GM21360 (cell line): Measurements from ENCODE around the gene SRPK2.
"Not testable (repeated sequence)": the region's sequence is repeated elsewhere in the genome, so short reads cannot be mapped to it uniquely, and the experiment has no call there.

Experiments used
- ATAC-seq: cut with Tn5 transposase; IDR thresholded peaks from one replicate; pipeline ENCODE4 v1.9.1; 2021; ENCODE audit warnings: mild to moderate bottlenecking, moderate library complexity; ENCODE audit not compliant: unreplicated experiment

SRPK2 gene

GRCh38 chr7:105377903-105378302 is 10.8 kb downstream of the SRPK2 start:
- no peak for ATAC-seq

DNA sequence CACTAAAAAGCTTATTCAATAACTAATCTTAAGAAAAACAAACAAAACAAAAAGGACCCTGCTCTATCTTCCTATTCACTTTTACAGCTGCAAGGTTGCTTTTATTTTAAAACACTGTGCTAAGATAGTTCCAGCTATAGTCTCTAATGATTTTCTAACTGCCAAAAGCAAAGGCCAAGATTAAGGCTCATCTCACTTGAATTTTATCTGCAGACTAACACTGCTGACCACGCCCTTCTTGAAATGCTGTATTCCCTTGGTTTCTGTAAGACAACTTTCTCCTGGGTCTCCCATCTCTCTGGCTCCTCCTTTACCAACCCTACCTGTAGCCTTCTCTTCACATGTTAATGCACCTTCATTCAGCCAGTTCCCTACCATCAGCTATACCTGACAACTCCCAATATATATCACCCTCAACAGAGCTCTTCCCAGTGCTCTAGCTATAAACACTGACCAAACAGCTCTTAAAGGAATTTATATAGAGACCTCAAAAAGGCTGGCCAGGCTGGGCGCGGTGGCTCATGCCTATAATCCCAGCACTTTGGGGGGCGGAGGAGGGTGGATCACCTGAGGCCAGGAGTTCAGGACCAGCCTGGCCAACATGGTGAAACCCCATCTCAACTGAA is 11.7 kb downstream of the SRPK2 start:
- ATAC-seq, result no peak

GRCh38 chr7:105369944-105370343 is 18.8 kb downstream of the SRPK2 start:
- ATAC-seq, result no peak

- no peak for ATAC-seq
These were observed 21.3 kb downstream of the SRPK2 start for GRCh38 chr7:105367458-105367857.

DNA sequence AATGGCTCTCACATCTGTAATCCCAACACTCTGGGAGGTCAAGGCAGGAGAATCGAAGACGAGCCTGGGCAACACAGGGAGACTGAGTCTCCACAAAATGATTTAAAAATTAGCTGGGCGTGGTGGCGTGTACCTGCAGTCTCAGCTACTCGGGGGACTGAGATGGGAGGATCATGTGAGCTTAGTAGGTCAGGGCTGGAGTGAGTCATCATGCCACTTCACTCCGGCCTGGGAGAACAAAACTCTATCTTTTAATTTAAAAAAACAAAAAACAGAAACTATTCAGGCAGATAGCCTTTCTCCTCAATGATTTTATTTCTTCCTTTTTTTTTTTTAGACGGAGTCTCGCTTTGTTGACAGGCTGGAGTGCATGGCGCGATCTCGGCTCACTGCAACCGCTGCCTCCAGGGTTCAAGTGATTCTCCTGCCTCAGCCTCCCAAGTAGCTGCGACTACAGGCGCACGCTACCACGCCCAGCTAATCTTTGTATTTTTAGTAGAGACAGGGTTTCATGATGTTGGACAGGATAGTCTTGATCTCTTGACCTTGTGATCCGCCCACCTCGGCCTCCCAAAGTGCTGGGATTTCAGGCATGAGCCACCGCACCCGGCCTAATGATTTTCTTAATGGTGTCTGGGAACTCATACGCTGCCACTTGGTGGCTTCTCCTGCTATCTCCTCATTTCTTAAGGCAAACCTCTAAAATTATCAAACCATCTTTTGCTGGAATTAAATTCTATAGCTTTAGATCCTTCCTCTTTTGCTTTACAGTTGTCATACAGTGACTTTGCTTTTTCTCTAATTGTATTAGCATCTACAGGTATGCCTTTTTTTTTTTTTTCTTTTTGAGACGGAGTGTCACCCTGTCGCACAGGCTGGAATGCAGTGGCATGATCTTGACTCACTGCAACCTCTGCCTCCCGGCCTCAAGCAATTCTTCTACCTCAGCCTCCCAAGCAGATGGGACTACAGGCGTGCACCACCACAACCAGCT is 22.9 kb downstream of the SRPK2 start:
- ATAC-seq, result no peak

DNA sequence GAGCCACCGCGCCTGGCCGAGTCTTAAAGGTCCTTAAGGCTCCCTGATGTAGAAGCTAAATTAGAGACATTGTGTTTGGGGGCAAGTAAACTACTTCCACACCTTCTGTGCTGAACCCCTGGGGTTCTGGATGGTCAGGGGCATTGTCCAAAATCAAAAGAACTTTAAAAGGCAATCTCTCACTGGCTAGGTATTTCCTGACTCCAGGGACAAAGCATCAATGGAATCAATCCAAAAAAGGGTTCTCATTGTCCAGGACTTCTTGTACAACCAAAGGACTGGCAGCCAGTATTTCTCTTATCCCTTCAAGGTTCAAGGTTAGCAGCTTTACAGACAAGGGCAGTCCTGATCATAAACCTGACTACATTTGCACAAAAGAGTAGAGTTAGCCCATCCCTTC is 24.0 kb downstream of the SRPK2 start:
- ATAC-seq, result no peak

GRCh38 chr7:105363657-105364056 is 25.1 kb downstream of the SRPK2 start:
- ATAC-seq, result not testable (repeated sequence)

- not testable (repeated sequence) for ATAC-seq
These were observed 26.0 kb downstream of the SRPK2 start for GRCh38 chr7:105362685-105363084.

DNA sequence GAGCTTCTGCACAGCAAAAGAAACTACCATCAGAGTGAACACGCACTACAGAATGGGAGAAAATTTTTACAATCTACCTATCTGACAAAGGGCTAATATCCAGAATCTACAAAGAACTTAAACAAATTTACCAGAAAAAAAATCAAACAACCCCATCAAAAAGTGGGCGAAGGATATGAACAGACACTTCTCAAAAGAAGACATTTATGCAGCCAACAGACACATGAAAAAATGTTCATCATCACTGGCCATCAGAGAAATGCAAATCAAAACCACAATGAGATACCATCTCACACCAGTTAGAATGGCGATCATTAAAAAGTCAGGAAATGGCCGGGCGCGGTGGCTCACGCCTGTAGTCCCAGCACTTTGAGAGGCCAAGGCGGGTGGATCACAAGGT is 26.7 kb downstream of the SRPK2 start:
- ATAC-seq, result not testable (repeated sequence)

GRCh38 chr7:105360149-105360548 is 28.6 kb downstream of the SRPK2 start:
- ATAC-seq, result not testable (repeated sequence)

- no peak for ATAC-seq
These were observed 33.0 kb downstream of the SRPK2 start for GRCh38 chr7:105355701-105356100.

GRCh38 chr7:105354383-105354782 is 34.3 kb downstream of the SRPK2 start:
- ATAC-seq, result no peak

DNA sequence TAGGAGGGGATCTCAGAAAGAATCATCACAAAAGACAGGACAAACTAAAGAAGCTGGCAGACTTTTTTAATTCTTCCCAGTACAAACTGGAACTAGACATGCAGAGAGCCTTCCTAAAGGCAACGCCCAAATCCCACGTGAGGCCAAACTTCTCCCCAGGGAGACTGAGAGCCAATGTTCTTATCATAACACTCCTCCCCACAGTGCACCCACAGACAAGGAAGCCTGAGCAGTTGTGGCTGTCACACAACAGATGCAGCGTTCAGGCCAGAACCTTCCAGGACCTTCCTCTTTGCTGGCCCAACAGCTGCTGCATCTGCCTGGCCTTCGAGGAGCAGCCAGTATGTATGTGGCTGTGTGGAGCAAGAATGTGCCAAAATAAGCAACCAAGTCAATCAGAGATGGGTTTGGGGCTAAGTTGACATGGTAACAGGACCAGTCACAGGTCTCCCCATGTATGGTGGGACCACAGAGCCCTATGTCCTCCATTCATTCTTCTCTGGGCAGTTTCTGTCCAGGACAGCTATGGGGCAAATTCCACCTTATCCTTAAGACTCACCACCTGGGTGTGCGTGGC is 34.9 kb downstream of the SRPK2 start:
- no peak for ATAC-seq

DNA sequence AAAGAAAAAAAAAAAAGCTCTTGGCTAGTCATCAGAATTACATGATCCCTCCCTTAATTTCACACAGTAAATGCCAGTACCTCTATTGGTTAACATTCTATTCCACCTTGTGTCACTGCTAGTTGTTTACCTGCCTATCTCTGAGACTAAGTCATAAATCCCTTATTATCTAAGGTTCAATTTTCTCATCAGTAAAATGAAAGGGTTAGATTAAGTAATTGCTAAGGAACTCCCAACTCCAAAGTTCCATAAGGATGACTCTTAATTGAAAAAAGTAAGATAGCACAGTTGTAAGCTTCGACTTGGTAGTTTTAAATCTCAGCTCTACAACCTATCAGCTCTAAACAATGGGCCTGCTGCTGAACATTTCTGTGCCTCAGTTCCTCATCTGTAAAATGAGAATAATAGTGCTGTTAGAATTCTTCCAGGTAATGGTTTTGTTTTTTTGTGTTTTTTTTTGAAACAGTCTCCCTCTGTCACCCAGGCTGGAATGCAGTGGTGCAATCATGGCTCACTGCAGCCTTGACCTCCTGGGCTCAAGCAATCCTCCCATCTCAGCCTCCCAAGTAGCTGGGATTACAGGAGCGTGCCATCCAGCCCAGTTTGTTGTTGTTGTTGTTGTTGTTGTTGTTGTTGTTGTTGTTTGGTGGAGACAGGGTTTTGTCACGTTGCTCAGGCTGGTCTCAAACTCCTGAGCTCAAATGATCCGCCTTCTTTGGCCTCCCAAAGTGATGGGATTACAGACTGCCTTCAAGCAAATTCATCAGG is 35.6 kb downstream of the SRPK2 start:
- ATAC-seq, result no peak

DNA sequence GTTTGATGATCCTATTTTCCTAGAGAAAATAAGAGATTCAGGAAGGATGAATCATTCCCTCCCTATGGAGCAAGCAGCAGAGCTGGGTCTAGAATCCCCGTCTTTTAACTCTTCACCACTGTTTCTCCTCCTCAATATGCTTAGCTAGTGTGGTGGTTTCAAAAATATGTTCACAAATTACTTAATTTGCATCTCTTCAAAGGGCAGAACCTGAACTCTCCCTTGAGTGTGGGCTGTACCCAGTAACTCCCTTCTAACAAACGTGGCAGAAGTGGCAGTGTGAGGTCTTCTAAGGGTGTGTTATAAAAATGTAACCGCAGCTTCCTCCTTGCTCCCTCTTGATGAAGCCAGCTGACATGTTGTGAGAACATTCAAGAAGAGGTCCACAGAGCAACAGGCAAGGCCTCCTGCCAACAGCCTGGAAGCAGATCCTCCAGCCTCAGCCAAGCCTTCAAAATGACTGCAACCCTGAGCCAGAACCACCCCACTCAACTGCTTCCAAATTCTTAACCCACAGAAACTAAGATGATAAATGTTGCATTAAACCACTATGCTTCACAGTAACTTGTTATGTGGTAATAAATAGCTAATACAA is 36.6 kb downstream of the SRPK2 start:
- ATAC-seq, result peak; percentile 91

- ATAC-seq, result no peak
These were observed 37.8 kb downstream of the SRPK2 start for GRCh38 chr7:105350906-105351305.

GRCh38 chr7:105348177-105348576 is 40.5 kb downstream of the SRPK2 start:
- ATAC-seq, result not testable (repeated sequence)

GRCh38 chr7:105346593-105347322 is 42.0 kb downstream of the SRPK2 start:
- ATAC-seq, result no peak

GRCh38 chr7:105346138-105346537 is 42.6 kb downstream of the SRPK2 start:
- ATAC-seq, result no peak

GRCh38 chr7:105345725-105346124 is 43.0 kb downstream of the SRPK2 start:
- no peak for ATAC-seq
